NCI-H345 (cell line): ENCODE results near the gene IRAG1.

Experiments used
- DNase-seq: peaks from one replicate; lab custom pipeline; 2025; lab: John Stamatoyannopoulos, UW

The IRAG1 gene

GRCh38 chr11:10664496-10664895 is 29.1 kb downstream of the IRAG1 start:
- no peak for DNase-seq

- DNase-seq, result peak; percentile 7
Observed at GRCh38 chr11:10663990-10664389, 29.6 kb downstream of the IRAG1 start.

- no peak for DNase-seq
Observed at GRCh38 chr11:10663365-10663764, 30.2 kb downstream of the IRAG1 start.

GRCh38 chr11:10660323-10660722 is 33.2 kb downstream of the IRAG1 start:
- no peak for DNase-seq

GRCh38 chr11:10659339-10660216 is 34.0 kb downstream of the IRAG1 start:
- no peak for DNase-seq

- DNase-seq, result no peak
Observed at GRCh38 chr11:10658621-10659338, 34.8 kb downstream of the IRAG1 start.

- no peak for DNase-seq
Observed at GRCh38 chr11:10657308-10658271, 36.0 kb downstream of the IRAG1 start.

- no peak for DNase-seq
Observed at GRCh38 chr11:10655943-10656576, 37.5 kb downstream of the IRAG1 start.

- DNase-seq, result no peak
Observed at GRCh38 chr11:10655227-10655626, 38.3 kb downstream of the IRAG1 start.

GRCh38 chr11:10654811-10655150 is 38.8 kb downstream of the IRAG1 start:
- no peak for DNase-seq

- DNase-seq, result peak; percentile 3
Observed at GRCh38 chr11:10653946-10654810, 39.4 kb downstream of the IRAG1 start.

- DNase-seq, result no peak
Observed at GRCh38 chr11:10653261-10653660, 40.3 kb downstream of the IRAG1 start.

GRCh38 chr11:10651656-10652361 is 41.7 kb downstream of the IRAG1 start:
- DNase-seq, result no peak

- no peak for DNase-seq
Observed at GRCh38 chr11:10650630-10651029, 42.9 kb downstream of the IRAG1 start.

- no peak for DNase-seq
Observed at GRCh38 chr11:10650166-10650565, 43.4 kb downstream of the IRAG1 start.

GRCh38 chr11:10648871-10649270 is 44.7 kb downstream of the IRAG1 start:
- DNase-seq, result no peak

- no peak for DNase-seq
Observed at GRCh38 chr11:10646681-10647355, 46.7 kb downstream of the IRAG1 start.

GRCh38 chr11:10646005-10646404 is 47.5 kb downstream of the IRAG1 start:
- DNase-seq, result no peak

GRCh38 chr11:10645212-10645795 is 48.3 kb downstream of the IRAG1 start:
- no peak for DNase-seq
